ENCODE results near the gene FEM1C. TPM values are rescaled to one million over a fixed set of nuclear protein-coding genes. Genes with fewer than 3 reads are reported as not detected.

Gene FEM1C
- polyA plus RNA-seq, 1 donor from 2014 or later, result 16.4 TPM

- Histone ChIP-seq H3K4me2 (ENCODE audit: low read length) (no peak overlapping the region), H3K27ac (ENCODE audit: low read length) (no peak overlapping the region), H3K36me3 (ENCODE audit: insufficient read depth, low read length) (no peaks in the 10 kb centered on the region), H3K4me3 (ENCODE audit: low read length) (no peak overlapping the region), H4K20me1 (ENCODE audit: insufficient read depth) (no peaks in the 10 kb centered on the region), H2AFZ (ENCODE audit: low read depth, low read length) (no peak overlapping the region), H3K9me3 (ENCODE audit: low read length) (no peaks in the 10 kb centered on the region), H3K9ac (ENCODE audit: low read length) (no peak overlapping the region), H3K79me2 (replicated peaks; ENCODE audit: insufficient read depth, low read length) (no peaks in the 10 kb centered on the region), H3F3A (ENCODE audit: insufficient read depth, low read length, poor library complexity, severe bottlenecking) (no peaks in the 10 kb centered on the region), H3K9me2 (ENCODE audit: insufficient read depth, low read length) (no peaks in the 10 kb centered on the region), H3K27me3 (ENCODE audit: insufficient read depth, low read depth, low read length) (no peaks in the 10 kb centered on the region)
- TF ChIP-seq MXI1 (conservative IDR thresholded peaks at IDR 0.05; ENCODE audit: poor library complexity, severe bottlenecking), result no peak
- TF ChIP-seq, protein P1, sequence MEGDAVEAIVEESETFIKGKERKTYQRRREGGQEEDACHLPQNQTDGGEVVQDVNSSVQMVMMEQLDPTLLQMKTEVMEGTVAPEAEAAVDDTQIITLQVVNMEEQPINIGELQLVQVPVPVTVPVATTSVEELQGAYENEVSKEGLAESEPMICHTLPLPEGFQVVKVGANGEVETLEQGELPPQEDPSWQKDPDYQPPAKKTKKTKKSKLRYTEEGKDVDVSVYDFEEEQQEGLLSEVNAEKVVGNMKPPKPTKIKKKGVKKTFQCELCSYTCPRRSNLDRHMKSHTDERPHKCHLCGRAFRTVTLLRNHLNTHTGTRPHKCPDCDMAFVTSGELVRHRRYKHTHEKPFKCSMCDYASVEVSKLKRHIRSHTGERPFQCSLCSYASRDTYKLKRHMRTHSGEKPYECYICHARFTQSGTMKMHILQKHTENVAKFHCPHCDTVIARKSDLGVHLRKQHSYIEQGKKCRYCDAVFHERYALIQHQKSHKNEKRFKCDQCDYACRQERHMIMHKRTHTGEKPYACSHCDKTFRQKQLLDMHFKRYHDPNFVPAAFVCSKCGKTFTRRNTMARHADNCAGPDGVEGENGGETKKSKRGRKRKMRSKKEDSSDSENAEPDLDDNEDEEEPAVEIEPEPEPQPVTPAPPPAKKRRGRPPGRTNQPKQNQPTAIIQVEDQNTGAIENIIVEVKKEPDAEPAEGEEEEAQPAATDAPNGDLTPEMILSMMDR (IDR thresholded peaks at IDR 0.05; ENCODE audit: poor library complexity, severe bottlenecking), result no peak
- TF ChIP-seq SMC3 (conservative IDR thresholded peaks at IDR 0.05; ENCODE audit: poor library complexity), result no peak
- TF ChIP-seq TAF1 (IDR thresholded peaks at IDR 0.05; ENCODE audit: low read depth), result no peak
- no peak for TF ChIP-seq EP300 (conservative IDR thresholded peaks at IDR 0.05; ENCODE audit: poor library complexity, severe bottlenecking)
- TF ChIP-seq RAD21 (conservative IDR thresholded peaks at IDR 0.05), result no peak
- no peak for TF ChIP-seq REST (IDR thresholded peaks at IDR 0.05; ENCODE audit: borderline replicate concordance)
- no peak for TF ChIP-seq EZH2 (IDR thresholded peaks at IDR 0.05; ENCODE audit: borderline replicate concordance, insufficient read depth, low read length, poor library complexity, severe bottlenecking)
- no peak for TF ChIP-seq POLR2AphosphoS5 (IDR thresholded peaks at IDR 0.05)
These were observed 34.6 kb upstream of the FEM1C start for GRCh38 chr5:115579216-115579615.

GRCh38 chr5:115578657-115579056 is 34.1 kb upstream of the FEM1C start:
- Histone ChIP-seq H3K4me3 (ENCODE audit: low read length) (no peak overlapping the region), H3K9me2 (ENCODE audit: insufficient read depth, low read length) (no peaks in the 10 kb centered on the region), H3K27me3 (ENCODE audit: insufficient read depth, low read depth, low read length) (no peaks in the 10 kb centered on the region), H4K20me1 (ENCODE audit: insufficient read depth) (no peaks in the 10 kb centered on the region), H3K27ac (ENCODE audit: low read length) (no peak overlapping the region), H3K36me3 (ENCODE audit: insufficient read depth, low read length) (no peaks in the 10 kb centered on the region), H3K4me2 (ENCODE audit: low read length) (no peak overlapping the region), H3K9me3 (ENCODE audit: low read length) (no peaks in the 10 kb centered on the region), H2AFZ (ENCODE audit: low read depth, low read length) (no peak overlapping the region), H3K79me2 (replicated peaks; ENCODE audit: insufficient read depth, low read length) (no peaks in the 10 kb centered on the region), H3K9ac (ENCODE audit: low read length) (no peak overlapping the region), H3F3A (ENCODE audit: insufficient read depth, low read length, poor library complexity, severe bottlenecking) (no peaks in the 10 kb centered on the region)
- no peak for TF ChIP-seq EZH2 (IDR thresholded peaks at IDR 0.05; ENCODE audit: borderline replicate concordance, insufficient read depth, low read length, poor library complexity, severe bottlenecking)
- TF ChIP-seq EP300 (conservative IDR thresholded peaks at IDR 0.05; ENCODE audit: poor library complexity, severe bottlenecking), result no peak

DNA sequence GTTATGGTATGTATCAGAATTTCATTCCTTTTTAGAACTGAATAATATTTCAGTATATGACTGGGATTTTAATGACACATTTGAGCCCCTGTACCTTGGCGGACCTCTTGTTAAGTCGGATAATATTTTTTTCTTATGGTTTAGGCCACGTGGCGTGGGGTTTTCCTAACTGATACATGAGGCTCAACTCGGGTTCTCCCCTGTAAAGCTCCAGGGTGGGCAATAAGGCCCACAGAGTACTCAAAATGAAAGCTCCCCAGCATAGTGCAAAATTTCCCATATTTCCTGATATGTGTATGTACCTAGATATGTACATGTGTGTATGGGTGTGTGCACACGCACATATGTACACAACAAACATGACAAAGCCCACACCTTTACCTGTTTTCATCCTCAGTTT is 33.2 kb upstream of the FEM1C start:
- TF ChIP-seq SMC3 (conservative IDR thresholded peaks at IDR 0.05; ENCODE audit: poor library complexity), result no peak
- TF ChIP-seq TAF1 (IDR thresholded peaks at IDR 0.05; ENCODE audit: low read depth), result no peak
- no peak for TF ChIP-seq MXI1 (conservative IDR thresholded peaks at IDR 0.05; ENCODE audit: poor library complexity, severe bottlenecking)
- TF ChIP-seq RAD21 (conservative IDR thresholded peaks at IDR 0.05), result no peak
- TF ChIP-seq, protein P1 (IDR thresholded peaks at IDR 0.05; ENCODE audit: poor library complexity, severe bottlenecking), result no peak
- Histone ChIP-seq H3K27me3 (ENCODE audit: insufficient read depth, low read depth, low read length) (no peaks in the 10 kb centered on the region), H4K20me1 (ENCODE audit: insufficient read depth) (no peaks in the 10 kb centered on the region), H3K36me3 (ENCODE audit: insufficient read depth, low read length) (no peaks in the 10 kb centered on the region), H3K27ac (ENCODE audit: low read length) (no peak overlapping the region), H3F3A (ENCODE audit: insufficient read depth, low read length, poor library complexity, severe bottlenecking) (no peaks in the 10 kb centered on the region), H3K9me2 (ENCODE audit: insufficient read depth, low read length) (no peaks in the 10 kb centered on the region), H3K9ac (ENCODE audit: low read length) (no peak overlapping the region), H3K79me2 (replicated peaks; ENCODE audit: insufficient read depth, low read length) (no peaks in the 10 kb centered on the region), H3K4me2 (ENCODE audit: low read length) (no peak overlapping the region), H3K9me3 (ENCODE audit: low read length) (no peaks in the 10 kb centered on the region), H2AFZ (ENCODE audit: low read depth, low read length) (no peak overlapping the region), H3K4me3 (ENCODE audit: low read length) (no peak overlapping the region)

Data from neural cell (in vitro differentiated cells).